Measurements from ENCODE around the gene ID2.

The ID2 gene

DNA sequence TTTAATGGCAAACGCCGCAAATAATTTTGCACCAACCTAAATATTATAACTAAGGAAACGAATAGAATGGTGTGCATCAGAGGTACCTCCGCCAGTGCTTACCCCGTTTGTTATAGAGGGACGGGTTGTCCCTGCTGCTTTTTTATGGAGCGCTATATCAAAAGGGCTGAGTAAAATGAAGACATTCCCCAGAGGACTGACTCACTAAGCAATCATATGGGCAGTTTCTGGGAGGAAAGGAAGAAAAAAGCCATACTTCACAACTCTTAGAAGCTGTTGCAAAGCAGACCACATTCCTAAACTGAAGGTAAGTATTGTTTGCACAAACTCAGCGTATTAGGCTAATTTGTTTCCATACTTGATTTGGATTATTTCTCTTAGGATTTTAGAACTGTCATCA, 12.9 kb downstream of the ID2 start:
- Histone ChIP-seq H3K4me1 (ENCODE audit: control insufficient read depth in 1 of 2, insufficient read depth in 1 of 2, low read depth in 1 of 2, low read length in 1 of 2) (no peaks in the 10 kb centered on the region), H3K36me3 (no peaks in the 10 kb centered on the region), H3K27ac (no peak overlapping the region), H3K9me3 (no peaks in the 10 kb centered on the region), H3K4me3 (ENCODE audit: low read depth in 1 of 2, low read length in 1 of 2) (no peak overlapping the region), H3K27me3 (peaks cover 46% of the 10 kb centered on the region)
- TF ChIP-seq, protein P1, sequence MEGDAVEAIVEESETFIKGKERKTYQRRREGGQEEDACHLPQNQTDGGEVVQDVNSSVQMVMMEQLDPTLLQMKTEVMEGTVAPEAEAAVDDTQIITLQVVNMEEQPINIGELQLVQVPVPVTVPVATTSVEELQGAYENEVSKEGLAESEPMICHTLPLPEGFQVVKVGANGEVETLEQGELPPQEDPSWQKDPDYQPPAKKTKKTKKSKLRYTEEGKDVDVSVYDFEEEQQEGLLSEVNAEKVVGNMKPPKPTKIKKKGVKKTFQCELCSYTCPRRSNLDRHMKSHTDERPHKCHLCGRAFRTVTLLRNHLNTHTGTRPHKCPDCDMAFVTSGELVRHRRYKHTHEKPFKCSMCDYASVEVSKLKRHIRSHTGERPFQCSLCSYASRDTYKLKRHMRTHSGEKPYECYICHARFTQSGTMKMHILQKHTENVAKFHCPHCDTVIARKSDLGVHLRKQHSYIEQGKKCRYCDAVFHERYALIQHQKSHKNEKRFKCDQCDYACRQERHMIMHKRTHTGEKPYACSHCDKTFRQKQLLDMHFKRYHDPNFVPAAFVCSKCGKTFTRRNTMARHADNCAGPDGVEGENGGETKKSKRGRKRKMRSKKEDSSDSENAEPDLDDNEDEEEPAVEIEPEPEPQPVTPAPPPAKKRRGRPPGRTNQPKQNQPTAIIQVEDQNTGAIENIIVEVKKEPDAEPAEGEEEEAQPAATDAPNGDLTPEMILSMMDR (IDR thresholded peaks at IDR 0.05), result no peak

DNA sequence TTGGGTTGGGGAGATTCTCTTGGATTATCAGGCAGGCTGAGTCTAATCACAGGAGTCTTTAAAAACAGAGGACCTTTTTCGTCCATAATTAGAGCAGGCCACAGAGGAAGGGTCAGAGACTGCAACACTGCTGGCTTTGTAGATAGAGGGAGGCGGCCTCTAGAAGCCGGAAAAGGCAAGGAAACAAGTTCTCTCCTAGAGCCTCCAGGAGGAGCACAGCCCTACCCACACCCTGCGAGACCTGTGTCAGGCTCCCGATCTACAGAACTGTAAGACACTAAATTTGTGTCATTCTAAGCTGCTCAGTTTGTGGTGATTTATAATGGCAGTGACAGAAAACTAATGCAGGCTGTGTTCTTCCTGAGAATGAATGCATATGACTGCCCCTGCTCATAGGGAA, 15.3 kb downstream of the ID2 start:
- Histone ChIP-seq H3K4me3 (ENCODE audit: low read depth in 1 of 2, low read length in 1 of 2) (no peak overlapping the region), H3K9me3 (no peaks in the 10 kb centered on the region), H3K27me3 (peaks cover 21% of the 10 kb centered on the region), H3K4me1 (ENCODE audit: control insufficient read depth in 1 of 2, insufficient read depth in 1 of 2, low read depth in 1 of 2, low read length in 1 of 2) (no peaks in the 10 kb centered on the region), H3K27ac (no peak overlapping the region), H3K36me3 (no peaks in the 10 kb centered on the region)
- TF ChIP-seq, protein P1 (IDR thresholded peaks at IDR 0.05), result no peak

DNA sequence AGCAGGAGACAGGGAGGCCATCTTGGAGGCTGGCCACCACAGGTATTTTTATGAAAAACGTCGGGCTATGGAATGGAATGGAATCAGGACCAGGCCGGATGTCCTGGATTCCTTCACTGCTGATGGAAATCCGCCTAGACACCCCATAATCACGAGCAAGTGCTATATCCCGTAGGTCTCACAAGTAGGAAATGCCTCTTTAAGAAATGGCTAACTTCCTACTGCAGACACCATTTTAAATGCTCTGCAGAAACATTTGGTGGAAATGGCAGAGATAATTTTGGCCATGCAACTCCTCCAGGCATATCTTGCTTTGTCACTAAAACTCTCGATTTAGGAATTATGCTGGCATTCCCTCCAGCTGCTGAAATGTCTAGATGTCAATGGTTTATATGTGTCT, 18.0 kb downstream of the ID2 start:
- TF ChIP-seq, protein P1 (IDR thresholded peaks at IDR 0.05), result no peak
- no peaks in the 10 kb centered on the region for H3K9me3 ChIP-seq
- no peak overlapping the region for H3K27ac ChIP-seq
- peaks cover 2% of the 10 kb centered on the region for H3K27me3 ChIP-seq
- H3K4me1 ChIP-seq (ENCODE audit: control insufficient read depth in 1 of 2, insufficient read depth in 1 of 2, low read depth in 1 of 2, low read length in 1 of 2), result no peaks in the 10 kb centered on the region
- no peak overlapping the region for H3K4me3 ChIP-seq (ENCODE audit: low read depth in 1 of 2, low read length in 1 of 2)
- H3K36me3 ChIP-seq, result no peaks in the 10 kb centered on the region

DNA sequence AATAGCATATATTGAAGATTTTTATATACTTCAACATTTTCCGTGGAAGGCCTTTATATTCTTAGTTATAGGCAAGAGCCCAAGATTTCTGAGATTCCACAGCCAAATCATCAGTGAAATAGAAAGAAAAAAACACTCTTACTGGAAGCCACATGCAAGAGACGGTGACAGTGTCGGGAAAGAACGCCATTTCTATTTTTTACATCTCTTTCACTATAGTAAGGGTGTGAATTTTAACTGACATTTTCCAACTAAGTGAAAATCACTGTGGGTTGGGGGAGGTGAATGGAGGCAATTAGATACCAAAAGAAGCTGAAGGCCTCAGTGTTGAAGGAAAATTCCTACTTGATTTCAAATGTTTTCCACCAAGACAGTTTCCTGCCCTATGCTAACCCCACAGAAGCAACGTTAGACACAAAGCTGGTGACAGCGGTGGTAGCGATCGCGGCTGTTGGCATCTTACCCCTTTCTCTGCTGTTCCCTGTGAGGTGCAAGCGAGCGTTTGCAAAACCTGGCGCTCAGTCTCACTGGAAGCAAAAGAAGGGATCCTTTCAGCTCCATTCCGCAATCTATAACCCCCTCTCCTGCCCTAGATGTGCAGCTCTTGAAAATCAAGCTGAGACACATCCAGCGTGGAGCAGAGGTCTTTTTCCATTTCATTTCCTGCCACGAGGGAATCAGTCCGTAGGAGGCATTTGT, 20.0 kb downstream of the ID2 start:
- no peak overlapping the region for H3K4me3 ChIP-seq (ENCODE audit: low read depth in 1 of 2, low read length in 1 of 2)
- TF ChIP-seq, protein P1 (IDR thresholded peaks at IDR 0.05), result no peak
- H3K9me3 ChIP-seq, result no peaks in the 10 kb centered on the region
- no peaks in the 10 kb centered on the region for H3K4me1 ChIP-seq (ENCODE audit: control insufficient read depth in 1 of 2, insufficient read depth in 1 of 2, low read depth in 1 of 2, low read length in 1 of 2)
- H3K27me3 ChIP-seq, result no peaks in the 10 kb centered on the region
- H3K36me3 ChIP-seq, result no peaks in the 10 kb centered on the region
- H3K27ac ChIP-seq, result no peak overlapping the region

DNA sequence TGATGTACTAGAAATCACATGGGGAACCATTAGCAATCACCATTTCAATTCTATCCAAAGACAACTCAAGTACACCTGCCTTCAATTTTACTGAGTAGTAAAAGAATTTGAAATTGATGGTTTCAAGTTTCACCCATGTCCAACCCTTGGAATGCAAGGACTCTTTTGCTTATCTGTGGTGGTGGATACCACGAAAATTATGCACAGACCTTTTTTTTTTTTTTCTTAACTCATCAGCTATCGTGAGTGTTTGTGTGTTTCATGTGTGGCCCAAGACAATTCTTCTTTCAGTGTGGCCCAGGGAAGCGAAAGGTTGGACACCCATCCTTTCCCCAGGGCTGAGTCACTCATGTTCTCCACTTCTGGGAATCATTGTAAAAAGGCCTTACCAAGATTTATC, 23.1 kb downstream of the ID2 start:
- Histone ChIP-seq H3K27me3 (no peaks in the 10 kb centered on the region), H3K27ac (no peak overlapping the region), H3K36me3 (no peaks in the 10 kb centered on the region), H3K4me1 (ENCODE audit: control insufficient read depth in 1 of 2, insufficient read depth in 1 of 2, low read depth in 1 of 2, low read length in 1 of 2) (no peaks in the 10 kb centered on the region), H3K9me3 (no peaks in the 10 kb centered on the region), H3K4me3 (ENCODE audit: low read depth in 1 of 2, low read length in 1 of 2) (no peak overlapping the region)
- TF ChIP-seq, protein P1 (IDR thresholded peaks at IDR 0.05), result no peak
